ENCODE data around the gene MGAT5. TPM values are rescaled to one million over a fixed set of nuclear protein-coding genes. Genes with fewer than 3 reads are reported as not detected.

Gene MGAT5
- total RNA-seq, 1 donor from 2014 or later: 58.8 TPM

GRCh38 chr2:134284119-134284670 lies 30.3 kb downstream of the MGAT5 start:
- Mint-ChIP-seq H3K27me3 (ENCODE audit: unreplicated experiment) (no peaks in the 10 kb centered on the region), H3K4me3 (ENCODE audit: unreplicated experiment) (no peak overlapping the region), H3K4me1 (ENCODE audit: low read depth, unreplicated experiment) (peaks cover 5% of the 10 kb centered on the region), H3K27ac (ENCODE audit: unreplicated experiment) (no peak overlapping the region), H3K9me3 (ENCODE audit: unreplicated experiment) (no peaks in the 10 kb centered on the region), H3K36me3 (ENCODE audit: unreplicated experiment) (no peaks in the 10 kb centered on the region)
- no peak for DNase-seq
- TF ChIP-seq CTCF (IDR thresholded peaks at IDR 0.05; ENCODE audit: partially characterized antibody, unreplicated experiment): no peak

DNA sequence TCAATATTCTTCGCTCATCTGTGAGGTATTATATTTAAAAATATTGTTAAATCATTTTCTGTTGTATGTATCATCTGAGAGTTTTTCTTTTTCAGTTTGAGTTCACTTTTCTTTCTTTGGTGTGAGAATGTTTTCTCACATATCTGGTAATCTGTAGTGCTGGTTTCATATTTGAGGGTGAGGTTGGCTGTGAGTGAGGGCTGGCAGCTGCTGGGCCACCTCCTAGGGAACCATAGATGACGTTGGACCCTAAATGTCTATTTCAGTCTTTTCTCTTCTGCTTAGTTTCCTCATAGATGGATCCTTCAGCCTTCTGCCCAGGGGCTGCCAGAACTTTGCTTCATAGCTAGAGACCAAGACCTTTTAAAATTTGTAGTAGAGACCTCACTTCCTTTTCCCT lies 33.5 kb downstream of the MGAT5 start:
- Mint-ChIP-seq H3K27me3 (ENCODE audit: unreplicated experiment) (no peaks in the 10 kb centered on the region), H3K4me1 (ENCODE audit: low read depth, unreplicated experiment) (no peaks in the 10 kb centered on the region), H3K4me3 (ENCODE audit: unreplicated experiment) (no peak overlapping the region), H3K36me3 (ENCODE audit: unreplicated experiment) (no peaks in the 10 kb centered on the region), H3K9me3 (ENCODE audit: unreplicated experiment) (no peaks in the 10 kb centered on the region), H3K27ac (ENCODE audit: unreplicated experiment) (no peak overlapping the region)
- no peak for TF ChIP-seq CTCF (IDR thresholded peaks at IDR 0.05; ENCODE audit: partially characterized antibody, unreplicated experiment)
- DNase-seq: no peak

DNA sequence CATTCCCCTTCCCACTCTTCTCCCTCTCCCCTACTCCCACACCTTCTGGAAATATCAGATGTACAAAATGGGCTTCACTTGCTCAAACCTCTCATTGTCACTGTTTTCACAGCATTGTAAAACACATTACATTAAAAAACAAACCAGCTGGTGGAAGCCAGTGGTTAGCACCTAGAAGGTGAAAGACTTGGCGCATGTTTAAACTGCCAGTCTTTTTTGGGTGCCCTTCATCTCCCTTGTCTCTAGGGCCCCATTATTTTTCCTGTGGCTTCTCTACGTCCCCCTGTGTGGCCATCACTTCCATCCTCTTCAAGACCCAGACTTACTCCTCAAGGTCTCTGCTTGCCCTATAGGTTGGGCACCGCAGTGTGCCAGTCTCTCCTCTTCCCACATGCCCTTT lies 34.9 kb downstream of the MGAT5 start:
- no peak overlapping the region for H3K4me3 Mint-ChIP-seq (ENCODE audit: unreplicated experiment)
- no peak for TF ChIP-seq CTCF (IDR thresholded peaks at IDR 0.05; ENCODE audit: partially characterized antibody, unreplicated experiment)
- peaks cover 4% of the 10 kb centered on the region for H3K27me3 Mint-ChIP-seq (ENCODE audit: unreplicated experiment)
- peaks cover 3% of the 10 kb centered on the region for H3K4me1 Mint-ChIP-seq (ENCODE audit: low read depth, unreplicated experiment)
- DNase-seq: no peak
- no peak overlapping the region for H3K27ac Mint-ChIP-seq (ENCODE audit: unreplicated experiment)
- no peaks in the 10 kb centered on the region for H3K9me3 Mint-ChIP-seq (ENCODE audit: unreplicated experiment)
- H3K36me3 Mint-ChIP-seq (ENCODE audit: unreplicated experiment): no peaks in the 10 kb centered on the region

DNA sequence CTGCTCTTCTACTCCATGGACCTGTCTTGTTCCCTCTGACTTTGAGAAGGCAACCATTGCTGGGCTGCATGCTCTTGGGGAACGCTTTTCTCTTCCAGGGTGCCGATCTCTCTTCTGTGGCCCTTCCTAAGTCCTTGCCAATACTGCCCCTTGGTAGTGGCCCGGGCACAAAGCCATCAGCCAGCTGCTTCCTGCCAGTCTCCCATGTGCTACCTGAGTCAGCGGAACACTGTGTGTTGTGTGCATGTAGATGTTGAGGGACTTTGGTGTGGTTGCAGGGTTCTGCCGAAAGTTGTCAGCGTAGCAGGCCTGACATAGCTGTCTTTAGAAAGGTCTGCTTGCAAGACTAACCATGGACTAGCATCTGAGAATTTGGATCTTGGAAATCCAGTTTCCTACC lies 35.4 kb downstream of the MGAT5 start:
- TF ChIP-seq CTCF (IDR thresholded peaks at IDR 0.05; ENCODE audit: partially characterized antibody, unreplicated experiment): no peak
- no peak overlapping the region for H3K27ac Mint-ChIP-seq (ENCODE audit: unreplicated experiment)
- no peak for DNase-seq
- no peak overlapping the region for H3K4me3 Mint-ChIP-seq (ENCODE audit: unreplicated experiment)
- peaks cover 3% of the 10 kb centered on the region for H3K4me1 Mint-ChIP-seq (ENCODE audit: low read depth, unreplicated experiment)
- peaks cover 4% of the 10 kb centered on the region for H3K27me3 Mint-ChIP-seq (ENCODE audit: unreplicated experiment)
- H3K36me3 Mint-ChIP-seq (ENCODE audit: unreplicated experiment): no peaks in the 10 kb centered on the region
- H3K9me3 Mint-ChIP-seq (ENCODE audit: unreplicated experiment): no peaks in the 10 kb centered on the region

GRCh38 chr2:134290358-134290757 lies 36.5 kb downstream of the MGAT5 start:
- no peaks in the 10 kb centered on the region for H3K9me3 Mint-ChIP-seq (ENCODE audit: unreplicated experiment)
- no peak for DNase-seq
- H3K36me3 Mint-ChIP-seq (ENCODE audit: unreplicated experiment): no peaks in the 10 kb centered on the region
- TF ChIP-seq CTCF (IDR thresholded peaks at IDR 0.05; ENCODE audit: partially characterized antibody, unreplicated experiment): no peak
- no peak overlapping the region for H3K27ac Mint-ChIP-seq (ENCODE audit: unreplicated experiment)
- peaks cover 3% of the 10 kb centered on the region for H3K4me1 Mint-ChIP-seq (ENCODE audit: low read depth, unreplicated experiment)
- H3K27me3 Mint-ChIP-seq (ENCODE audit: unreplicated experiment): peaks cover 4% of the 10 kb centered on the region
- H3K4me3 Mint-ChIP-seq (ENCODE audit: unreplicated experiment): no peak overlapping the region

All from glutamatergic neuron (in vitro differentiated cells).